ENCODE data around the gene USO1.
"Not testable (repeated sequence)": the region's sequence is repeated elsewhere in the genome, so short reads cannot be mapped to it uniquely, and the experiment has no call there.

DNA sequence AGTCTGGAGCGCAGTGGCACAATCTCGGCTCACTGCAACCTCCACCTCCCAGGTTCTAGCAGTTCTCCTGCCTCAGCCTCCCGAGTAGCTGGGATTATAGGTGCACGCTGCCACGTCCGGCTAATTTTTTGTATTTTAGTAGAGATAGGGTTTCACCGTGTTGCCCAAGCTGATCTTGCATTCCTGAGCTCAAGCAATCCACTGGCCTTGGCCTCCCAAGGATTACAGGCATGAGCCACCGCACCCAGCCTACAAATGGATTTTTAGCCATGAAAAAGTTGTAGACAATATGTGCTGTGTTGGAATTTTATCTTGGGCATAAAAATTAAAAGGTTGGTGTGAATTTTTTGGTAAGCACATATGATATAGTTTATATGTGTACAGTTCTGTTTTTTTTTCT is 81.7 kb downstream of the USO1 start:
- not testable (repeated sequence) for TF ChIP-seq EP300 (IDR thresholded peaks at IDR 0.05); CTCF (IDR thresholded peaks at IDR 0.05); POLR2A (IDR thresholded peaks at IDR 0.05; ENCODE audit: low read depth); POLR2AphosphoS5 (IDR thresholded peaks at IDR 0.05)
